PFSK-1 (cell line): ENCODE results near the gene TSPAN33.

ENCODE experiments used
- FOXP2 ChIP-seq: optimal IDR thresholded peaks from 2 replicates; pipeline ENCODE3; 2011; ENCODE audit warnings: borderline replicate concordance, control low read depth, inconsistent platforms; ENCODE audit not compliant: insufficient read depth; ENCODE audit errors: extremely low read length, extremely low read depth
- POLR2AphosphoS5 ChIP-seq: IDR thresholded peaks from 2 replicates; pipeline ENCODE4 v1.6.1; 2012; ENCODE audit warnings: low read depth, mild to moderate bottlenecking, control low read depth, low read length, moderate library complexity
- REST ChIP-seq, 2 experiments: IDR thresholded peaks; 2 replicates each; pipeline versions ENCODE4 v1.6.1 to v1.8.0; 2011 to 2012; ENCODE audit warnings: low read depth in 2 of 2, low read length in 2 of 2, control low read depth in 1 of 2, inconsistent platforms in 1 of 2, mild to moderate bottlenecking in 1 of 2, moderate library complexity in 1 of 2; ENCODE audit not compliant: insufficient read depth in 1 of 2
- SIN3A ChIP-seq: IDR thresholded peaks from 2 replicates; pipeline ENCODE4 v1.6.1; 2012; ENCODE audit warnings: mild to moderate bottlenecking, low read length, moderate library complexity, borderline replicate concordance; ENCODE audit not compliant: insufficient read depth
- TAF1 ChIP-seq: IDR thresholded peaks from 2 replicates; pipeline ENCODE4 v1.6.1; 2012; ENCODE audit warnings: low read length, control low read depth, borderline replicate concordance; ENCODE audit not compliant: insufficient read depth

TSPAN33 gene

GRCh38 chr7:129188892-129189660 is 44.6 kb downstream of the TSPAN33 start:
- TF ChIP-seq FOXP2 (no peak), POLR2AphosphoS5 (no peak), TAF1 (no peak), SIN3A (no peak), REST (IDR thresholded peaks at IDR 0.05; ENCODE audit: insufficient read depth in 1 of 2, low read depth in 2 of 2, low read length in 2 of 2) (no peak)

- TF ChIP-seq TAF1, result no peak
- TF ChIP-seq REST (IDR thresholded peaks at IDR 0.05; ENCODE audit: insufficient read depth in 1 of 2, low read depth in 2 of 2, low read length in 2 of 2), result 0 out of 4 replicates have a peak, but pooled peaks of 1 of the 2 experiments have one; percentile 3
Observed at GRCh38 chr7:129189661-129190310, 45.3 kb downstream of the TSPAN33 start.

- TF ChIP-seq REST (IDR thresholded peaks at IDR 0.05; ENCODE audit: insufficient read depth in 1 of 2, low read depth in 2 of 2, low read length in 2 of 2) (no peak), FOXP2 (no peak), POLR2AphosphoS5 (no peak), TAF1 (no peak), SIN3A (no peak)
Observed at GRCh38 chr7:129191272-129191671, 46.8 kb downstream of the TSPAN33 start.

- TF ChIP-seq POLR2AphosphoS5, result no peak
- no peak for TF ChIP-seq TAF1
- TF ChIP-seq FOXP2, result no peak
- no peak for TF ChIP-seq SIN3A
Observed at GRCh38 chr7:129193892-129194291, 49.4 kb downstream of the TSPAN33 start.

GRCh38 chr7:129197771-129198170 is 53.3 kb downstream of the TSPAN33 start:
- no peak for TF ChIP-seq POLR2AphosphoS5
- no peak for TF ChIP-seq SIN3A
- no peak for TF ChIP-seq REST (IDR thresholded peaks at IDR 0.05; ENCODE audit: insufficient read depth in 1 of 2, low read depth in 2 of 2, low read length in 2 of 2)
- no peak for TF ChIP-seq FOXP2
- TF ChIP-seq TAF1, result no peak
